HepG2 (cell line): ENCODE measurements around the gene AK6. TPM values are rescaled to one million over a fixed set of nuclear protein-coding genes. Genes with fewer than 3 reads are reported as not detected.

Source experiments
- BCL3 ChIP-seq: sonication (generic); formaldehyde crosslinking; IDR thresholded peaks from 2 replicates; pipeline ENCODE4 v1.5.1; 2020; ENCODE audit warnings: mild to moderate bottlenecking, missing genetic modification reagents, moderate library complexity
- FOSL2 ChIP-seq: sonication (generic); formaldehyde crosslinking; IDR thresholded peaks from 2 replicates; pipeline ENCODE4 v1.4.0; 2020; ENCODE audit warnings: missing genetic modification reagents
- HNF1B ChIP-seq: sonication (generic); formaldehyde crosslinking; IDR thresholded peaks from 2 replicates; pipeline ENCODE4 v1.5.1; 2020; ENCODE audit warnings: mild to moderate bottlenecking, moderate library complexity, missing genetic modification reagents
- MEIS2 ChIP-seq: sonication (generic); formaldehyde crosslinking; IDR thresholded peaks from 2 replicates; pipeline ENCODE4 v1.9.0; 2021; ENCODE audit warnings: mild to moderate bottlenecking, missing genetic modification reagents
- MTERF4 ChIP-seq: sonication (generic); formaldehyde crosslinking; IDR thresholded peaks from 2 replicates; pipeline ENCODE4 v1.8.0; 2023; ENCODE audit warnings: mild to moderate bottlenecking, missing genetic modification reagents
- NCOA5 ChIP-seq: sonication (generic); formaldehyde crosslinking; IDR thresholded peaks from 2 replicates; pipeline ENCODE4 v1.4.0; 2020; ENCODE audit warnings: missing genetic modification reagents
- PHF5A ChIP-seq: IDR thresholded peaks from one replicate; pipeline ENCODE4 v1.6.1; 2018; ENCODE audit warnings: low read depth, missing genetic modification reagents; ENCODE audit not compliant: unreplicated experiment
- SIX1 ChIP-seq: sonication (generic); formaldehyde crosslinking; IDR thresholded peaks from 2 replicates; pipeline ENCODE4 v1.4.0; 2020; ENCODE audit warnings: missing genetic modification reagents, borderline replicate concordance
- SMC3 ChIP-seq: IDR thresholded peaks from 2 replicates; pipeline ENCODE4 v1.6.1; 2011; ENCODE audit warnings: low read length, improper control_type of control experiment
- ZBTB39 ChIP-seq: sonication (generic); formaldehyde crosslinking; IDR thresholded peaks from 2 replicates; pipeline ENCODE4 v1.5.0; 2020; ENCODE audit warnings: missing genetic modification reagents
- ZFX ChIP-seq: sonication (generic); formaldehyde crosslinking; IDR thresholded peaks from 2 replicates; pipeline ENCODE4 v1.4.0; 2020; ENCODE audit warnings: mild to moderate bottlenecking, low read depth, missing genetic modification reagents, moderate library complexity
- ZNF142 ChIP-seq: sonication (generic); formaldehyde crosslinking; IDR thresholded peaks from 2 replicates; pipeline ENCODE4 v1.4.0; 2020; ENCODE audit warnings: missing genetic modification reagents
- ZNF251 ChIP-seq: sonication (generic); formaldehyde crosslinking; IDR thresholded peaks from 2 replicates; pipeline ENCODE4 v1.9.0; 2021; ENCODE audit warnings: mild to moderate bottlenecking, missing genetic modification reagents
- ZNF605 ChIP-seq: sonication (generic); formaldehyde crosslinking; IDR thresholded peaks from 2 replicates; pipeline ENCODE4 v1.8.0; 2022; ENCODE audit warnings: mild to moderate bottlenecking, missing genetic modification reagents
- ZNF766 ChIP-seq: sonication (generic); formaldehyde crosslinking; IDR thresholded peaks from 2 replicates; pipeline ENCODE4 v1.5.0; 2020; ENCODE audit warnings: missing genetic modification reagents, borderline replicate concordance
- ZSCAN21 ChIP-seq: sonication (generic); formaldehyde crosslinking; IDR thresholded peaks from 2 replicates; pipeline ENCODE4 v1.8.0; 2022; ENCODE audit warnings: mild to moderate bottlenecking, missing genetic modification reagents, moderate library complexity, borderline replicate concordance
- polyA plus RNA-seq, 8 experiments: library from polyadenylated mRNA; depleted of rRNA in 3 of 8; stranded (reverse) in 7 of 8; unstranded in 1 of 8; fragments of >200 nt; fragmentation: Illumina TruSeq in 4 of 8; extraction: Trizol in 4 of 8; gene quantifications; 2 replicates each; pipeline versions ENCODE4 v1.2.1 to v1.2.3, GENCODE V29; 2011 to 2016; ENCODE audit warnings: low read depth in 4 of 8, missing spikeins in 1 of 8, mixed read lengths in 1 of 8; ENCODE audit not compliant: insufficient read depth in 1 of 8
- total RNA-seq, 5 experiments: library from RNA; depleted of rRNA; stranded (reverse); fragments of >200 nt; fragmentation: Illumina TruSeq; extraction: Trizol; gene quantifications; 2 replicates each; pipeline ENCODE4 v1.2.3, GENCODE V29; 2016; ENCODE audit warnings: low read depth in 1 of 5

Gene AK6
- total and polyA plus RNA-seq, 2 of the 13 experiments (the other 11 are each of a cell fraction or from before 2014, with no cell fraction given) = 31.1 to 77.2 TPM

GRCh38 chr5:69334793-69335268 is 34.5 kb downstream of the AK6 start (continued):
- peak; percentile 91 for TF ChIP-seq ZNF142
- TF ChIP-seq ZNF605 (CRISPR knock-in tag) = peak; percentile 60
- TF ChIP-seq MEIS2 (CRISPR knock-in tag) = no peak
- TF ChIP-seq ZBTB39 (CRISPR knock-in tag) = no peak
- no peak for TF ChIP-seq ZNF251
- TF ChIP-seq ZNF766 (CRISPR knock-in tag) = peak; percentile 69; the same call in 1 of the 2 replicates
- TF ChIP-seq PHF5A = no peak
- peak; percentile 48; the same call in 1 of the 2 replicates for TF ChIP-seq SMC3
- TF ChIP-seq ZFX (CRISPR knock-in tag) = peak; percentile 51; the same call in 1 of the 2 replicates
- TF ChIP-seq FOSL2 (CRISPR knock-in tag) = peak; percentile 37
- TF ChIP-seq BCL3 = no peak
- peak; percentile 18; the same call in 1 of the 2 replicates for TF ChIP-seq SIX1 (CRISPR knock-in tag)
- 0 out of 2 replicates have a peak, but pooled peaks have one; percentile 46 for TF ChIP-seq MTERF4 (CRISPR knock-in tag)
- TF ChIP-seq NCOA5 (CRISPR knock-in tag) = no peak
- TF ChIP-seq HNF1B (CRISPR knock-in tag) = no peak
- no peak for TF ChIP-seq ZSCAN21
